Small intestine (tissue), 7 donors: Measurements from ENCODE around the gene AXL. TPM values are rescaled to one million over a fixed set of nuclear protein-coding genes. Genes with fewer than 3 reads are reported as not detected.
A peak's percentile ranks its signal among the peaks of the same experiment; 100 is the strongest.
"Not testable (repeated sequence)": the region's sequence is repeated elsewhere in the genome, so short reads cannot be mapped to it uniquely, and the experiment has no call there.

ENCODE experiments used
- DNase-seq, 2 donors: peaks; one replicate each; pipeline versions ENCODE4 v3.0.0 to v3.0.0-alpha.2; 2013
- FAIRE-seq: peaks from 2 replicates; lab custom pipeline; 2012; peaks lifted over from hg19 to GRCh38; lab: Jason Lieb, UNC
- H3K27ac ChIP-seq, 3 donors: one replicate each; pipeline ENCODE4 v1.5.1; 2013; ENCODE audit warnings: low read length in 2 of 3, mild to moderate bottlenecking in 2 of 3, control low read depth in 1 of 3, inconsistent platforms in 1 of 3, low read depth in 1 of 3, moderate library complexity in 1 of 3
- H3K27me3 ChIP-seq, 3 donors: one replicate each; pipeline ENCODE4 v1.6.1; 2013; ENCODE audit warnings: low read length in 3 of 3, inconsistent platforms in 1 of 3; ENCODE audit not compliant: control insufficient read depth in 3 of 3, insufficient read depth in 3 of 3
- H3K36me3 ChIP-seq, 3 donors: one replicate each; pipeline ENCODE4 v1.6.1; 2013; ENCODE audit warnings: low read length in 3 of 3, inconsistent platforms in 1 of 3, low read depth in 1 of 3, mild to moderate bottlenecking in 1 of 3, moderate library complexity in 1 of 3; ENCODE audit not compliant: control insufficient read depth in 3 of 3, insufficient read depth in 2 of 3
- H3K4me1 ChIP-seq, 3 donors: one replicate each; pipeline ENCODE4 v1.6.1; 2013; ENCODE audit warnings: low read length in 2 of 3, inconsistent platforms in 1 of 3, low read depth in 1 of 3, mild to moderate bottlenecking in 1 of 3, moderate library complexity in 1 of 3; ENCODE audit not compliant: control insufficient read depth in 3 of 3, insufficient read depth in 2 of 3
- H3K4me3 ChIP-seq, 3 donors: one replicate each; pipeline ENCODE4 v1.5.1; 2013; ENCODE audit warnings: low read length in 3 of 3, control low read depth in 1 of 3, inconsistent platforms in 1 of 3, low read depth in 1 of 3, mild to moderate bottlenecking in 1 of 3, moderate library complexity in 1 of 3
- H3K9me3 ChIP-seq, 2 donors: one replicate each; pipeline ENCODE4 v1.6.1; 2013; ENCODE audit warnings: low read depth in 1 of 2, low read length in 1 of 2; ENCODE audit not compliant: control insufficient read depth in 2 of 2, insufficient read depth in 1 of 2
- WGBS, 3 donors: extraction: QIAGEN DNeasy Blood & Tissue Kit; methylation state at CpG; one replicate each; pipeline ENCODE4 v1.1.7; 2013; 5-methylcytosine and 5-hydroxymethylcytosine counted together
- polyA plus RNA-seq, 4 donors: library from polyadenylated mRNA; stranded (reverse) in 3 of 4; unstranded in 1 of 4; fragments of 200-250 nt in 3 of 4; fragments of 120-200 nt in 1 of 4; gene quantifications; one replicate each; pipeline versions ENCODE4 v1.2.1 to v1.2.3, GENCODE V29; 2013
- donor health status: healthy with polysubstance abuse.
- donor health status: control.
- donor health status: control.
- donor health status: Bipolar disorder and iron deficiency.
- donor health status: healthy.

Gene AXL
- polyA plus RNA-seq, 4 donors: 0.67 to 13.4 (median 7.1) TPM

- Histone ChIP-seq H3K4me3 (no peak overlapping the region), H3K9me3 (no peaks in the 10 kb centered on the region), H3K27me3 (no peaks in the 10 kb centered on the region), H3K27ac (no peak overlapping the region), H3K4me1 (no peaks in the 10 kb centered on the region), H3K36me3 (peaks cover 3 to 80% (median 29%) of the 10 kb centered on the region in 3 donors)
- WGBS, 3 donors: 91 to 93% (median 92%) methylated on average over 18 of the region's 18 CpGs
- DNase-seq (no peak), FAIRE-seq (no peak)
Measured at GRCh38 chr19:41203371-41203770, 15.7 kb upstream of the AXL start.

DNA sequence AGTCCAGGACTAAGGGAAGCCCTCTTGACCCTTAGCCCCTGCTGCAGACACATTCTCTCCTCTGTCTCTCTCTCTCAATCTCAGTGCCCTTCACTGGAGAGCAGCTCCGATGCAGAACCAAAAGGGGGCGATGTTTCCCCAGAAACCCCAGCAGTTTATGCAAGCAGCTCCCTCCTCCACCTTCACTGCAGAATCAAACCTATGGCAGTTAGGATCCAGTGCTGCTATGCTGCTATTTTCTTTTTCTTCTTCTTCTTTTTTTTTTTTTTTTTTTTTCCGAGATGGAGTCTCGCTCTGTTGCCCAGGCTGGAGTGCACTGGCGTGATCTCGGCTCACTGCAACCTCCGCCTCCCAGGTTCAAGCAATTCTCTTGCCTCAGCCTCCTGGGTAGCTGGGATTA, 14.7 kb upstream of the AXL start:
- not testable (repeated sequence) for FAIRE-seq, H3K4me1 ChIP-seq

GRCh38 chr19:41205995-41206394, 13.0 kb upstream of the AXL start:
- no peaks in the 10 kb centered on the region for H3K27me3 ChIP-seq
- peaks cover 3 to 60% (median 24%) of the 10 kb centered on the region in 3 donors for H3K36me3 ChIP-seq
- no peak overlapping the region for H3K4me3 ChIP-seq
- DNase-seq (no peak), FAIRE-seq (no peak)
- 71 to 76% (median 71%) methylated on average over 9 to 10 of the region's 10 CpGs for WGBS, 3 donors
- H3K9me3 ChIP-seq: no peaks in the 10 kb centered on the region
- H3K4me1 ChIP-seq: no peaks in the 10 kb centered on the region
- H3K27ac ChIP-seq: no peak overlapping the region

More for the DNA sequence above, 14.7 kb upstream of the AXL start:
- H3K9me3 ChIP-seq, H3K27me3 ChIP-seq, H3K27ac ChIP-seq, H3K4me3 ChIP-seq: not testable (repeated sequence)
- peak; percentile 87 to 89 for DNase-seq
- H3K36me3 ChIP-seq: peaks cover 3 to 72% (median 24%) of the 10 kb centered on the region in 3 donors
- WGBS, 3 donors: 33 to 47% (median 42%) methylated on average over 3 to 6 of the region's 7 CpGs

DNA sequence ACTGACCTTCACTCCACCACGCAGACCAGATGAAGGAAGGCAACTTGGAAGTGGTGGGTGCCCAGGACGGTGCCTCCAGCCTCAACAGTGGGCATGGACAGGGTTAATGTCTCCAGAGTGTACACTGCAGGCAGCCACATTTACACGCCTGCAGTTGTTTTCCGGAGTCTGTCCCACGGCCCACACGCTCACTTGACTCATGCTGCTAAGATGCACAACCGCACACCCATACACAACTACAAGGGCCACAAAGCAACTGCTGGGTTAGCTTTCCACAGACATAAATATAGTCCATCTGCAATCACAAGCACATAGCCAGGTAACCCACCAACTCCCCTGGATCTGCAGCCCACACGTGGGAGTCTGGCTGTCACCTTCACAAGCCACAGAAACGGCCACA, 12.6 kb upstream of the AXL start:
- no peak for FAIRE-seq
- WGBS, 3 donors: 75 to 87% (median 82%) methylated on average over 9 of the region's 9 CpGs

GRCh38 chr19:41206926-41207750, 11.9 kb upstream of the AXL start:
- no peaks in the 10 kb centered on the region for H3K9me3 ChIP-seq
- no peak overlapping the region for H3K4me3 ChIP-seq
- WGBS, 3 donors: 61 to 80% (median 75%) methylated on average over 26 of the region's 26 CpGs
- DNase-seq (peak in 1 of 2 donors; percentile 29), FAIRE-seq (no peak)
- peaks cover 3 to 49% (median 22%) of the 10 kb centered on the region in 3 donors for H3K36me3 ChIP-seq
- H3K27ac ChIP-seq: peak overlapping the region in 1 of 3 donors; percentile 9
- H3K4me1 ChIP-seq: no peaks in the 10 kb centered on the region
- no peaks in the 10 kb centered on the region for H3K27me3 ChIP-seq

More for the DNA sequence above, 12.6 kb upstream of the AXL start:
- H3K4me1 ChIP-seq: no peaks in the 10 kb centered on the region
- DNase-seq: no peak
- H3K27ac ChIP-seq: peak overlapping the region in 1 of 3 donors; percentile 9
- no peaks in the 10 kb centered on the region for H3K27me3 ChIP-seq
- peaks cover 3 to 56% (median 24%) of the 10 kb centered on the region in 3 donors for H3K36me3 ChIP-seq
- no peak overlapping the region for H3K4me3 ChIP-seq
- no peaks in the 10 kb centered on the region for H3K9me3 ChIP-seq

- WGBS, 3 donors: 87 to 93% (median 88%) methylated on average over 1 of the region's 1 CpG
- FAIRE-seq: no peak
- peaks cover 0 to 3% (median 0%) of the 10 kb centered on the region in 3 donors for H3K27me3 ChIP-seq
- H3K4me3 ChIP-seq: no peak overlapping the region
- no peaks in the 10 kb centered on the region for H3K9me3 ChIP-seq
- DNase-seq: no peak
- peaks cover 0 to 7% (median 0%) of the 10 kb centered on the region in 3 donors for H3K4me1 ChIP-seq
- H3K36me3 ChIP-seq: no peaks in the 10 kb centered on the region
- H3K27ac ChIP-seq: no peak overlapping the region
Measured at GRCh38 chr19:41214161-41214560, 4.9 kb upstream of the AXL start.

- peak overlapping the region in 1 of 3 donors; percentile 88 for H3K27ac ChIP-seq
Measured at GRCh38 chr19:41217741-41218140, 1.3 kb upstream of the AXL start.

GRCh38 chr19:41218249-41218614, 791 bp upstream of the AXL start:
- peaks cover 0 to 15% (median 0%) of the 10 kb centered on the region in 3 donors for H3K36me3 ChIP-seq
- peak overlapping the region in 1 of 3 donors; percentile 53 for H3K4me3 ChIP-seq
- peaks cover 0 to 22% (median 0%) of the 10 kb centered on the region in 3 donors for H3K27me3 ChIP-seq
- H3K9me3 ChIP-seq: no peaks in the 10 kb centered on the region
- DNase-seq: no peak
- 70 to 74% (median 72%) methylated on average over 7 of the region's 7 CpGs for WGBS, 3 donors
- H3K4me1 ChIP-seq: peaks cover 0 to 8% (median 0%) of the 10 kb centered on the region in 3 donors
- no peak for FAIRE-seq
- H3K27ac ChIP-seq: peak overlapping the region in 2 of 3 donors; percentile 63 to 88

More at GRCh38 chr19:41217741-41218140, 1.3 kb upstream of the AXL start:
- FAIRE-seq: no peak
- Histone ChIP-seq H3K36me3 (peaks cover 0 to 15% (median 0%) of the 10 kb centered on the region in 3 donors), H3K9me3 (no peaks in the 10 kb centered on the region), H3K4me1 (peaks cover 0 to 8% (median 0%) of the 10 kb centered on the region in 3 donors), H3K27me3 (peaks cover 0 to 22% (median 0%) of the 10 kb centered on the region in 3 donors), H3K4me3 (no peak overlapping the region)
- DNase-seq: no peak
- 77 to 82% (median 77%) methylated on average over 7 of the region's 7 CpGs for WGBS, 3 donors
